ENCODE measurements around the gene PDE4B.

Gene PDE4B
- total RNA-seq, result 163 to 480 (median 266) reads per million in 4 donors

- no peak for DNase-seq
These were observed at the start of gene PDE4B for GRCh38 chr1:65792669-65793358. Gene PDE4B (plus strand): TSS chr1:65792895.

- DNase-seq, result no peak
These were observed 48.0 kb upstream of the PDE4B start for GRCh38 chr1:65744731-65745130.

GRCh38 chr1:65751961-65752360, 40.7 kb upstream of the PDE4B start:
- DNase-seq, result no peak

- no peak for DNase-seq
These were observed 36.1 kb upstream of the PDE4B start for GRCh38 chr1:65756616-65757015.

- DNase-seq, result no peak
These were observed 35.2 kb upstream of the PDE4B start for GRCh38 chr1:65757531-65757930.

- DNase-seq, result no peak
These were observed 34.6 kb upstream of the PDE4B start for GRCh38 chr1:65758128-65758527.

DNA sequence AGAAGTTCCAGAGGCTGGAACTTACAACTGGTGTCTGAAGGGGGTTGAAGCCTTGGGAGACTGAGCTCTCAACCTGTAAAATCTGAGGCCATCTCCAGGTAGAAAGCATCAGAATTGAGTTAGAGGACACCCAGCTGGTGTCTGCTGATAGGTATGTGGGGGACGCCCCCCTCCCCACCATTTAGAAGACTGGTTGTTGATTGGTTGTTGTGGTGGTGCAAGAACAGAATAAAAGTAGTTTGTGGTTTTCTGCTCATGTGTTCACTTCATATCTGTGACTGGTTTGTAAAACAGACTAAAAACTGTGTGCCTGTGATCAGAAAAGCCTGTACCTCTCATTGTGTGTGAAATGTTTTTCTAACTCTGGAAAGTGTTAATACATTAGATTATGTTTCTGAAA, 33.2 kb upstream of the PDE4B start:
- no peak for DNase-seq

- no peak for DNase-seq
These were observed 30.4 kb upstream of the PDE4B start for GRCh38 chr1:65762081-65762862.

- DNase-seq, result no peak
These were observed 28.6 kb upstream of the PDE4B start for GRCh38 chr1:65764052-65764451.

GRCh38 chr1:65765631-65766030, 27.1 kb upstream of the PDE4B start:
- DNase-seq, result no peak

DNA sequence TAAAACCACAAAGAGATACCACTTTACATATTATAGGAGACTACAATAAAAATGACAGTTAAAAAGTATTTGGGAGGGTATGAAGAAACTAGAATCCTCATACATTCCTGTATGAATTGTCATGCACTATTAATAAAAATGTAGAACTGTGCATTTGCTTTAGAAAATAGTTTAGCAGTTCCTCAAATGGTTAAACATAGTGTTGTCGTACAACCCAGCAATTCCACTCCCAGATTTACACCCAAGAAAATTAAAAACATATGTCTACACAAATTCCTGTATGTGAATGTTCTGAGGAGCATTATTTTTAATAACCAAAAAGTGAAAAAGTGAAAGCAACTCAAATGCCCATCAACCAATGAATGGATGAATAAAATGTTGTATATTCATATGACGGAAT, 23.1 kb upstream of the PDE4B start:
- DNase-seq, result no peak

- DNase-seq, result peak in 1 of 5 donors; percentile 49
These were observed 20.1 kb upstream of the PDE4B start for GRCh38 chr1:65772607-65773006.

GRCh38 chr1:65773391-65774123, 19.1 kb upstream of the PDE4B start:
- no peak for DNase-seq

- no peak for DNase-seq
These were observed 3.9 kb upstream of the PDE4B start for GRCh38 chr1:65788762-65789161.

DNA sequence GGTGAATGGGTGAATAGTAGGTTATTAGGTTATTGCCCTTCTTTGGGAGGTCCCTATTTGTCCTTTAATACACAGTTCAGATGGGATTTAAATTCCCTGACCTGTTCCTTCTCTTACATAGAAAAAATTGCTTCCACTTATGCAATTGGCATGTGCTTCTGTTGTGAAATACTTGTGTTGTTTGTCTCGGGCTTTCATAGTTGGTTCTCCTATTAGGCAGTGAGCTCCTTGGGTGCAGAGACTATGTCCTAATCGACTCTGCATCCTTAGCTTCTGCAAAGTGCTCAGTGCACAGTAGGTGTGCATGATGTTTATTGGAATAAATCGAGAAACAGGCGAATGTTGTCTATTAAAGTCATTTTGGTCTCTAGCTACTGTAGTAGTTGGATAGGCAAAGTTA, 1.3 kb upstream of the PDE4B start:
- no peak for DNase-seq

- no peak for DNase-seq
These were observed 660 bp upstream of the PDE4B start for GRCh38 chr1:65791801-65792668.

DNA sequence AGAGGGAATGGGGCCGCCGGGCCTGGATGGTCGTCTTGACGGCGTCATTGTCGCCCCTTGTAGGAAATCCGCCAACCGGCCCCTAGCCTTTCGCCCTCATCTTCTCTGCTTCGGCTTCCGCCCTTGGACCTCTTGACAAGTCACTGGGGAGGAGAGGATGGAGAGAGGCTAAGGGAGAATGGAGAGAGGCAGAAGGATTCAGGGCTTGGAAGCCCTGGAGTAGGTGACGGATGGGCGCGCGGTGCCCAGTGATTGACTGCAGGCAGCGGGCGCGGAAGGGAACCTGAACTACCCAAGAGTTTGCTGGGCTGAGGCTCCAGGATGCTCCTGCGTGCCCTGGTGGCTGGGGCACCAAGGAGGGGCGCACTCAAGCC, 651 bp downstream of the PDE4B start:
- DNase-seq, result no peak

- no peak for DNase-seq
These were observed 2.6 kb downstream of the PDE4B start for GRCh38 chr1:65795311-65795710.

DNA sequence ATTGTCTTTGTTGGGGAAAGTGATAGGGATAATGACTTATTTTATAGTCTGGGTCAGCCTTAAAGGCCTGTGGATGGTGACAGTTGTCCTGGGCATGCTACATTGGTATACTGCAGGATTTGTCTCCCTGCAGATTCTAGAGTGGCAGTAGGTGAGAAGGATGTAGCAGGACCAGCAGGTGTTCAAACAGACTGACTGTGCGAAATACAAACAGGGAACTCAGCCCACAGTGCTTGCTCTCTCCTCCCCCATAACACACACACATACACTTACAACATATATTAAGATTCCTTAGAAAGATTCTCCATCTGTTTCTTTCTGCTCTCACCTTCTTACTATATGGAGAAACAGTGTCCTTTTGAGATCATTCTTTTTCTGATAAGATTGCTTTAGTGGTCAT, 6.9 kb downstream of the PDE4B start:
- no peak for DNase-seq

- DNase-seq, result no peak
These were observed 11.9 kb downstream of the PDE4B start for GRCh38 chr1:65804584-65804983.

- DNase-seq, result peak in 1 of 5 donors; percentile 96
These were observed 19.4 kb downstream of the PDE4B start for GRCh38 chr1:65812065-65812464.

GRCh38 chr1:65813956-65814355, 21.3 kb downstream of the PDE4B start:
- DNase-seq, result peak in 1 of 5 donors; percentile 45

- no peak for DNase-seq
These were observed 22.1 kb downstream of the PDE4B start for GRCh38 chr1:65814752-65815151.

Data from T-helper 1 cell (primary cell).